ENCODE measurements around the gene PCDH20.
"Not testable (repeated sequence)": the region's sequence is repeated elsewhere in the genome, so short reads cannot be mapped to it uniquely, and the experiment has no call there.

Gene PCDH20, protein sequence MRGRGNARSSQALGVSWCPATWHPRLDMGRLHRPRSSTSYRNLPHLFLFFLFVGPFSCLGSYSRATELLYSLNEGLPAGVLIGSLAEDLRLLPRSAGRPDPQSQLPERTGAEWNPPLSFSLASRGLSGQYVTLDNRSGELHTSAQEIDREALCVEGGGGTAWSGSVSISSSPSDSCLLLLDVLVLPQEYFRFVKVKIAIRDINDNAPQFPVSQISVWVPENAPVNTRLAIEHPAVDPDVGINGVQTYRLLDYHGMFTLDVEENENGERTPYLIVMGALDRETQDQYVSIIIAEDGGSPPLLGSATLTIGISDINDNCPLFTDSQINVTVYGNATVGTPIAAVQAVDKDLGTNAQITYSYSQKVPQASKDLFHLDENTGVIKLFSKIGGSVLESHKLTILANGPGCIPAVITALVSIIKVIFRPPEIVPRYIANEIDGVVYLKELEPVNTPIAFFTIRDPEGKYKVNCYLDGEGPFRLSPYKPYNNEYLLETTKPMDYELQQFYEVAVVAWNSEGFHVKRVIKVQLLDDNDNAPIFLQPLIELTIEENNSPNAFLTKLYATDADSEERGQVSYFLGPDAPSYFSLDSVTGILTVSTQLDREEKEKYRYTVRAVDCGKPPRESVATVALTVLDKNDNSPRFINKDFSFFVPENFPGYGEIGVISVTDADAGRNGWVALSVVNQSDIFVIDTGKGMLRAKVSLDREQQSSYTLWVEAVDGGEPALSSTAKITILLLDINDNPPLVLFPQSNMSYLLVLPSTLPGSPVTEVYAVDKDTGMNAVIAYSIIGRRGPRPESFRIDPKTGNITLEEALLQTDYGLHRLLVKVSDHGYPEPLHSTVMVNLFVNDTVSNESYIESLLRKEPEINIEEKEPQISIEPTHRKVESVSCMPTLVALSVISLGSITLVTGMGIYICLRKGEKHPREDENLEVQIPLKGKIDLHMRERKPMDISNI

GRCh38 chr13:61415749-61416148 lies at the start of gene PCDH20:
Gene PCDH20 (minus strand): TSS chr13:61415849. CDS start chr13:61415158, 691 bp downstream.
- no peak for DNase-seq

- no peak for DNase-seq
Observed at GRCh38 chr13:61463024-61463423, 47.4 kb upstream of the PCDH20 start.

DNA sequence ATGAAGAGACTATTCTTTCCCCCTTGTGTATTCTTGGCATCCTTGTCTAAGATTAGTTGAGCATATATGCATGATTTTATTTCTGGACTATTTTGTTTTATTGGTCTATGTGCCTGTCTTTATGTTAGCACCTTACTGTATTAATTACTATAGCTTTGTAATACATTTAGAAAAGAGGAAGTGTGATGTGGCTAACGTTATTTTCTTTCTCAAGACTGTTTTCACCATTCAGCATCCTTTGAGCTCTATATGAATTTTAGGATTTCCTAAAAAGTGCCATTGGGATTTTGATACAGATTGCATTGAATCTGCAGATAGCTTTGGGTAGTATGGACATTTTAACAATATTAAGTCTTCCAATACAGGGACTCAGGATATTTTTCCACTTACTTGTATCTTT lies 37.5 kb upstream of the PCDH20 start:
- no peak for DNase-seq

DNA sequence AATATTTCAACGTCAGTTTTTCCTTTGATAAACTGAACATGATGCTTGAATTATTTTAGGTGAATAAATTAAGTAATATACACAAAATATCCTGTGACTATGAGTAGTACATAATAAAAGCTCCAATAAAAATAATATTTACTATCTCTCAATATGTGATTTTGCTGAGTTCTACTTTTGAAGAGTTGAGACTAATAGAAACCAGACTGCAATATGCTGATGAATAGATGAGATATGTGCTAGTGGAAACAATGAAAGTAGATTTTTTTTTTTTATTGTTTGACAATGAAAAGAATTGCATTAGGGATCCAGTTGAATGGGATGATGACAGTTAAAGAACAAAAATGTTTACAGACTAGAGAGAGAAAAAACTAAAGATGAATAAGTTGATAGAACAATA lies 16.4 kb upstream of the PCDH20 start:
- no peak for DNase-seq

- DNase-seq, result no peak
Observed at GRCh38 chr13:61423915-61424314, 8.3 kb upstream of the PCDH20 start.

- DNase-seq, result no peak
Observed at GRCh38 chr13:61417086-61417570, 1.5 kb upstream of the PCDH20 start.

- DNase-seq, result no peak
Observed at GRCh38 chr13:61415058-61415721, 459 bp downstream of the PCDH20 start.

DNA sequence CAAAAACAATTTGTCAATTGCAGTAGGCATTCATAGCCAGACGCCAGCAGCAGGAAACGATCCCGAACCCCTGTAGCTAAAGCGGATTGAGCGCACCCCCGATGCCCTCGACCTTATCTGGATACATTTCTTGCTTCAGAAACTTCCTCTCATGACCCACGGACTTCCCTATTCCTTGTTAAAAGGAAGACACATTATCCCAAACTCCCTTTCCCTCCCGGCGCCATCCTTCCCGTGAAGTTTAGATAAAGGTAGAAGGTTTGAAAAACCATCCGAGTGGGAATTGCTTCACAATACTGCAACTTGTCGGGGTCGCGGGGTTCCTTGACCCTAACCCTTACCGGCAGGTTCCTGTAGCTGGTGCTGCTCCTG lies 977 bp downstream of the PCDH20 start:
- no peak for DNase-seq

- DNase-seq, result no peak
Observed at GRCh38 chr13:61413572-61414535, 1.8 kb downstream of the PCDH20 start.

DNA sequence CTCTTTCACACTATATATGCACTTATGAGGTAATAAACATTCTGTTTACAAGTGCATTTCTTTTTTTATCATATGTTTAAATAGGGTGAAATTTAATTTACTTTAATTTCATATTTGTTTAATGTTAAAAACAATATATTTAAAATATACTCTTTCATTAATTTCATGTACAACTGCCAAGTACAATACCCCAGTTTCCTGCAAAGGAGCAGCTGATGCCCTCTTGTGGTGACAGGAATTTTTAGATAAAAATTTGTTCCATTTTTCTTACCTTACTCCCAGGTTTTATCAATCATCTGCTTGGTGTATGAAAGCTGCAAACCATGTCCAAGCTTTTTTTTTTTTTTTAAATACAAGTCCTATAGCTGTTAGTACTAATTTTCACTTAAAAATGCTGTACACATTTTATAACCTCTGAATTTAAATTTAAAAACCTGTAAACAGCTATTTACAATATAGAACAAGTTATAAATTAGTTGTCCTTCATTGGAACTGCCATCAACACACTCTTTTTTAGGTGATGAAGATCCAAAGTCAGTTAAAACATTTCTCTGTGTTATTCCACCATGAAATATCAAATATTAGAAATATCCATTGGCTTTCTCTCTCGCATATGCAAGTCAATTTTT lies 4.9 kb downstream of the PCDH20 start:
- no peak for DNase-seq

DNA sequence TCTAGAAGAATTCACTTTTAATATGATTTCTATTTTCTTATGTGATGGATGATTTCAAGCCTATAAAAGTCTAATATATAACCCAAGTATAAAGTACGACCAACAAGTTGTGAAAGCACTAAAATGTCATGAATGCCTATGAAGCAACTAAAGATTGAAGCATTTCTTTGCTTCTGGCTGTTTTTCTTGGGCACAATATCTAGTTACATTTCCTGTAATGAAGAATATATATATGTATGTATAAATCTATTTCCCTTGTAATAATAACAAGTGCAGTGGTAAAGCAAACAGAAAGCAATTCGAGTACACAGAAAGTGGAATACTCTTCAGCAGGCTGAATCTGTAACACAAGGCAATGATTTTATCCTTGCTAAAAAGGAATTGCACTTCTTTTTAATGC lies 5.4 kb downstream of the PCDH20 start:
- no peak for DNase-seq

- DNase-seq, result no peak
Observed at GRCh38 chr13:61408571-61408970, 7.1 kb downstream of the PCDH20 start.

DNA sequence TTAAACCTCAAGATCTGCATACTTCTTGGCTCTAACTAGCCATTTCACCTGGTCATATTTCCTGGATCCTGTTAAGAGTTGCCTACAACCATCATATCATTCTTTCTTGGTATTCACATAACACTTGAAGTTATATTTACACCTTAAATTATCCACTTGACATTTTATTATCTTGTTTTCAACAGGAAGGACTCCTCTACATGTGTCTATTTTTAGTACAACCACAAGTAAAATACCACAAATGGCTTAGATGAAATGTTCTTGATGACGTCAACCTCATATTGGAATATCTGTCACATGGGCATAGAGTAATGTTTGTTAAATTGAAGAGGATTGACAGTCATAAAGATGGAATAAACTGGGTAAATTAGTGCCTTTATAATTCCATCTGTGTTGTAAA lies 9.4 kb downstream of the PCDH20 start:
- DNase-seq, result no peak

GRCh38 chr13:61396121-61396520 lies 19.5 kb downstream of the PCDH20 start:
- DNase-seq, result no peak

DNA sequence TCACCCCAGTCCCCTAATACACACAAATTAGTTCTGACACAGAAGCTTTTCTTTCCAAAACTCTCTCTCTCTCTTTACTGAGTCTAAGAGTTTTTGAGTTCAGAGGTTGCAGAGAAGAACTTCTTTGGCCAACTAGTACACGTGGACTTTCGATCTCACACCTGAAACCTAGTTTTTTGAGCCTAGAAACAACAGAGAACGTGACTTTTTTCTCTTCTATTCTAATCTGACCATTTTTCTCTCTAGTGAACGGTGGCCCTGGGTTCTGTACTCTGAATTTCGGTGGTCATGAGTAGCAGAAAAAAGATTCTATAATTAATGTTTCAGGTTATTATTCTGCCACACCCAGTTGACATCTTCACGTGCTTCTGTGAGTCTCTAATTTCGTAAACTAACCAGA lies 24.2 kb downstream of the PCDH20 start:
- no peak for DNase-seq

DNA sequence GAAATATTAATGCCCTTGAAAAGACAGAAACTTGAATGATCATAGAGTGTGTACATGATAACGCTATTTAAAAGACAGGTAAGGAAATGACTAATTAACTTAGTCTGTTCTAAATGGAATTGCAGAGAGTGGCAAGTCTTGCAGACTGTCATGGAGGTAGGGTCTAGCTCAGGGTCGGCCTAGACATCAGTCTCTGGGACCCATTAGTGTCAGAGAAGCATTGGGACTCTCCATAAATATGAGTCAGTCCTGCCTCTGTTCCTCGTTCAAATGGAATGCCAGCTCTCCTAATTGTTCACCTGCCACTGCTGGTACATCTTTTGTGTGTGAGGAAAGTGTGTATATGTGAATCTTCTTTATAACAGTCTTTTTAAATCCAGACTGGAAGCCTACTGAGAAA lies 28.0 kb downstream of the PCDH20 start:
- DNase-seq, result no peak

GRCh38 chr13:61383111-61383510 lies 32.5 kb downstream of the PCDH20 start:
- DNase-seq, result no peak

- no peak for DNase-seq
Observed at GRCh38 chr13:61370520-61370919, 45.1 kb downstream of the PCDH20 start.

- not testable (repeated sequence) for DNase-seq
Observed at GRCh38 chr13:61364690-61365089, 51.0 kb downstream of the PCDH20 start.

DNA sequence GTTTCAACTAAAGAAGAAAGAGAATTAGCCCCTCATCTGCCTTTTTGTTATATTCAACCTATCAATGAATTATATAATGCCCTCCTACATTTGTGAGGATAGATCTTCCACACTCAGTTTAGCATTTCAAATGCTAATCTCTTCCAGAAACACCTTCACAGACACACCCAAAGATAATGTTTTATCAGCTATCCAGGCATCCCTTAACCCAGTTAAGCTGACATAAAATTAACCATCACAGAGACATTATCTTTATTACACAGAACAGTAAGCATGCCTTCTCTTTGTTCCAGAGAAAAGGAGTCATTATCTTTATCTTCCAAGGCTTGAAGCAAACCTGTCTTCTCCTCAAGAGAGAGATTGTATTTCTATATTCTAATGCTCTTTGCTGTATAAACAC lies 53.1 kb downstream of the PCDH20 start:
- DNase-seq, result no peak
